ENCODE results near the gene NDE1. TPM values are rescaled to one million over a fixed set of nuclear protein-coding genes. Genes with fewer than 3 reads are reported as not detected.

The NDE1 gene
- polyA plus RNA-seq, 1 donor (not counting 4 experiments of a cell fraction or from before 2014, with no cell fraction given), result 37.8 TPM

DNA sequence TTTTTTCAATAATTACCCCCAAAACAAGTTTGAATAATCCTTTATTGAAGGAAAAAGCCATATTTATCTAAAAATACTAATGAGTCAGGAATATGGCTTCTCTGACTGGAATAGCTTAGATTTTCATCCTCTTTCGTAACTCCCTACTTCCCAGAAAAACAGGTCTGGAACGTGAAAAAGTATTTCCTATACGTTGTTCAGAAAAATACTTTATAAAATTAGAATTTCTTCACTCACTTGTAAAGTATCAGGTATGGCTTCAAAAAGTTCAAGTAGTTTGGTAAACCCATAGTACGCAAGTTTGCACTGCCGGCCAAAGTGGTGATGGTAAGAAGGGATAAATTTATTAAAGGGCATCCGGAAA, 40.8 kb upstream of the NDE1 start:
- FAIRE-seq, result no peak
- Histone ChIP-seq H4K20me1 (ENCODE audit: control insufficient read depth, extremely low read depth, insufficient read depth, low read length) (no peaks in the 10 kb centered on the region), H2AFZ (ENCODE audit: control insufficient read depth, low read length) (no peak overlapping the region), H3K4me2 (ENCODE audit: control insufficient read depth, extremely low read depth, insufficient read depth, low read depth, low read length) (no peak overlapping the region), H3K79me2 (ENCODE audit: control insufficient read depth, insufficient read depth, low read length) (no peaks in the 10 kb centered on the region), H3K4me1 (ENCODE audit: control insufficient read depth, extremely low read depth, insufficient read depth, low read length) (peaks cover 20% of the 10 kb centered on the region), H3K9me1 (ENCODE audit: control insufficient read depth, extremely low read depth, insufficient read depth, low read length) (no peaks in the 10 kb centered on the region), H3K9me3 (ENCODE audit: control insufficient read depth, low read depth, low read length) (no peaks in the 10 kb centered on the region), H3K27ac (ENCODE audit: control insufficient read depth, insufficient read depth, low read length) (no peak overlapping the region), H3K9ac (ENCODE audit: control insufficient read depth, extremely low read depth, insufficient read depth, low read length) (no peak overlapping the region), H3K27me3 (ENCODE audit: control insufficient read depth, extremely low read depth, insufficient read depth, low read length) (no peaks in the 10 kb centered on the region), H3K36me3 (ENCODE audit: control insufficient read depth in 2 of 2, extremely low read depth in 1 of 2, insufficient read depth in 2 of 2, low read length in 2 of 2) (peaks cover 12 to 32% of the 10 kb centered on the region in 2 experiments), H3K4me3 (ENCODE audit: control insufficient read depth in 2 of 3, extremely low read depth in 1 of 3, insufficient read depth in 2 of 3, low read depth in 1 of 3, low read length in 3 of 3) (no peak overlapping the region)
- no peak for DNase-seq (ENCODE audit: low read depth, low spot score)
- no peak for TF ChIP-seq EZH2 (IDR thresholded peaks at IDR 0.05; ENCODE audit: low read length)
- TF ChIP-seq, protein P1, sequence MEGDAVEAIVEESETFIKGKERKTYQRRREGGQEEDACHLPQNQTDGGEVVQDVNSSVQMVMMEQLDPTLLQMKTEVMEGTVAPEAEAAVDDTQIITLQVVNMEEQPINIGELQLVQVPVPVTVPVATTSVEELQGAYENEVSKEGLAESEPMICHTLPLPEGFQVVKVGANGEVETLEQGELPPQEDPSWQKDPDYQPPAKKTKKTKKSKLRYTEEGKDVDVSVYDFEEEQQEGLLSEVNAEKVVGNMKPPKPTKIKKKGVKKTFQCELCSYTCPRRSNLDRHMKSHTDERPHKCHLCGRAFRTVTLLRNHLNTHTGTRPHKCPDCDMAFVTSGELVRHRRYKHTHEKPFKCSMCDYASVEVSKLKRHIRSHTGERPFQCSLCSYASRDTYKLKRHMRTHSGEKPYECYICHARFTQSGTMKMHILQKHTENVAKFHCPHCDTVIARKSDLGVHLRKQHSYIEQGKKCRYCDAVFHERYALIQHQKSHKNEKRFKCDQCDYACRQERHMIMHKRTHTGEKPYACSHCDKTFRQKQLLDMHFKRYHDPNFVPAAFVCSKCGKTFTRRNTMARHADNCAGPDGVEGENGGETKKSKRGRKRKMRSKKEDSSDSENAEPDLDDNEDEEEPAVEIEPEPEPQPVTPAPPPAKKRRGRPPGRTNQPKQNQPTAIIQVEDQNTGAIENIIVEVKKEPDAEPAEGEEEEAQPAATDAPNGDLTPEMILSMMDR (optimal IDR thresholded peaks at IDR 0.05 in 1 of 3, IDR thresholded peaks at IDR 0.05 in 1 of 3, conservative IDR thresholded peaks at IDR 0.05 in 1 of 3; ENCODE audit: extremely low read depth in 1 of 3, insufficient read depth in 2 of 3, low read length in 3 of 3), result no peak
- dilution Hi-C loops (cut with MboI; ENCODE audit: extremely low pct_ligation_motif_present, low sequenced_read_pairs), result no loop called here

DNA sequence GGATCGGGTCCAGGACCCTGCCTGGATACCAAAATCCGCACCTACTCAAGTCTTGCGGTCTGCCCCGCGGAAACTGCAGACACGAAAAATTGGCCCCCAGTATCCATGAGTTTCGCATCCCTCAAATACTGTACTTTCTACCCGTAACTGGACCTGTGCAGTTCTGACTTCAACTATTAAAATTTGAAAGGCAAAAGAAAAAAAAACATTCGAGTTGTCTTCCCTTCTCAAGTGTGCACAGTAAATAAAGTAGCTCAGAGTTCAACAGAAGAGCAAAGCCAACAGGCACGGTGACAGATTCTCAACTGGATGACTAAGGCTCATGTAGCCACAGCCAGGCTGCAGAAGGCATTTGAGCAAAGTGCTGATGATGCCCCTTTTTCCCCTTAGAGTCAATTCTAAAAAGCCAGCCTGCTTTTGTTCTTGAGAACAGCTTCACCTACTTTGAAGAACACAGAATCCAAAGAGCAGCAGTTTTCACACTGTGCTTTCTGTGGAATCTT, 39.6 kb upstream of the NDE1 start:
- Histone ChIP-seq H3K36me3 (ENCODE audit: control insufficient read depth in 2 of 2, extremely low read depth in 1 of 2, insufficient read depth in 2 of 2, low read length in 2 of 2) (peaks cover 12 to 29% of the 10 kb centered on the region in 2 experiments), H3K4me1 (ENCODE audit: control insufficient read depth, extremely low read depth, insufficient read depth, low read length) (peaks cover 20% of the 10 kb centered on the region), H4K20me1 (ENCODE audit: control insufficient read depth, extremely low read depth, insufficient read depth, low read length) (no peaks in the 10 kb centered on the region), H3K9me3 (ENCODE audit: control insufficient read depth, low read depth, low read length) (no peaks in the 10 kb centered on the region), H3K27me3 (ENCODE audit: control insufficient read depth, extremely low read depth, insufficient read depth, low read length) (no peaks in the 10 kb centered on the region), H2AFZ (ENCODE audit: control insufficient read depth, low read length) (no peak overlapping the region), H3K27ac (ENCODE audit: control insufficient read depth, insufficient read depth, low read length) (no peak overlapping the region), H3K9ac (ENCODE audit: control insufficient read depth, extremely low read depth, insufficient read depth, low read length) (no peak overlapping the region), H3K9me1 (ENCODE audit: control insufficient read depth, extremely low read depth, insufficient read depth, low read length) (no peaks in the 10 kb centered on the region), H3K4me3 (ENCODE audit: control insufficient read depth in 2 of 3, extremely low read depth in 1 of 3, insufficient read depth in 2 of 3, low read depth in 1 of 3, low read length in 3 of 3) (no peak overlapping the region), H3K4me2 (ENCODE audit: control insufficient read depth, extremely low read depth, insufficient read depth, low read depth, low read length) (no peak overlapping the region), H3K79me2 (ENCODE audit: control insufficient read depth, insufficient read depth, low read length) (no peaks in the 10 kb centered on the region)
- TF ChIP-seq, protein P1 (optimal IDR thresholded peaks at IDR 0.05 in 1 of 3, IDR thresholded peaks at IDR 0.05 in 1 of 3, conservative IDR thresholded peaks at IDR 0.05 in 1 of 3; ENCODE audit: extremely low read depth in 1 of 3, insufficient read depth in 2 of 3, low read length in 3 of 3), result no peak
- TF ChIP-seq EZH2 (IDR thresholded peaks at IDR 0.05; ENCODE audit: low read length), result no peak
- FAIRE-seq, result no peak
- no peak for DNase-seq (ENCODE audit: low read depth, low spot score)
- dilution Hi-C loops (cut with MboI; ENCODE audit: extremely low pct_ligation_motif_present, low sequenced_read_pairs), result no loop called here

Measured in keratinocyte (primary cell).